Measurements from ENCODE around the gene COX4I2. TPM values are rescaled to one million over a fixed set of nuclear protein-coding genes. Genes with fewer than 3 reads are reported as not detected.

Gene COX4I2
- total and polyA plus RNA-seq, 2 of the 8 experiments (the other 6 are each of a cell fraction or from before 2014, with no cell fraction given), result 0.26 TPM; not detected in 1

DNA sequence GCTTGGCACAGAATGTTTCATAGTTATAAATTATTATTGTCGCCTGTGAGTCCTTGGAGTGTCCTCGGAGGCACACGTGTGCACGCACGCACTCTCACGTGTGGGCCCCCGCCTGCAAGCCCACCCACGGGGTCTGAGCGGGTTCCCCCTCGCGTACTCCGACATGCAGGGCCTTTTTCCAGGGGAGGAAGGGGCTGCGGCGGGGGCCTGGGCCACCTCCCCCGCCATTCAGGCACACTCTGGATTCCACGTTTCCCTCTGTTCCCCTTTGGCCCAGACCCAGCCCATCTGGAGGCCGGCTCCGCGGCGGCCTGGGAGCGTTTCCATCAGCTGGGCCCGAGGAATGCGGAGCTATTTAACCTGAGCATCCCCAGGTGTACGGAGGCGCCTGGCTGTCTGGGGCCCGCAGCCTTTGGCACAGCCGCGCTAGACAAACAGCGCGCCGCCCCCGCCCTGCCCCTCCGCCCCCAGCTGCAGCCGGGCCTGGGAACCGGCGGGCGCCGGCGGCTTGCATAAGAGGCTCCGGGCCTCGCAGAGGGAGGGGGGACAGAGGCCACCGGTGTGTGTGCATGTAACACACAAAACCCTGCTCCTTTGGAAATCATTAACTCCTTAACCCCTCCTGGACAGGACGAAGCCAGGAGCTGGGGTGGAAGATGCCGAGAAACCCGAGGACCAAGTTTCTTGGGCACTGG is 29.3 kb upstream of the COX4I2 start:
- FAIRE-seq, result no peak
- H4K91ac ChIP-seq (replicated peaks; ENCODE audit: insufficient read length, low read length), result peak overlapping the region; percentile 58
- peak overlapping the region; percentile 4 to 90 (median 52); a peak in 5 of 8 replicates for H3K4me3 ChIP-seq (ENCODE audit: extremely low read depth in 1 of 4, insufficient read depth in 2 of 4, low read depth in 3 of 4, low read length in 4 of 4)
- TF ChIP-seq GTF2F1 (IDR thresholded peaks at IDR 0.05; ENCODE audit: borderline replicate concordance, low read depth, low read length) (no peak), SRF (IDR thresholded peaks at IDR 0.05; ENCODE audit: low read depth, low read length) (no peak), TAF1 (IDR thresholded peaks at IDR 0.05; ENCODE audit: low read depth, low read length) (peak; percentile 71), EZH2 (IDR thresholded peaks at IDR 0.05; ENCODE audit: low read depth, low read length, severe bottlenecking) (no peak), GABPA (IDR thresholded peaks at IDR 0.05; ENCODE audit: borderline replicate concordance, insufficient read depth, low read length) (no peak), BRCA1 (IDR thresholded peaks at IDR 0.05; ENCODE audit: low read depth, low read length) (no peak), HDAC2 (IDR thresholded peaks at IDR 0.05; ENCODE audit: borderline replicate concordance in 1 of 2, low read depth in 2 of 2, low read length in 2 of 2) (peak in 1 of 2 experiments; percentile 46; a peak in 1 of 4 replicates), TAF7 (optimal IDR thresholded peaks at IDR 0.05; ENCODE audit: borderline replicate concordance, low read depth, low read length) (no peak)
- TF ChIP-seq, protein P1, sequence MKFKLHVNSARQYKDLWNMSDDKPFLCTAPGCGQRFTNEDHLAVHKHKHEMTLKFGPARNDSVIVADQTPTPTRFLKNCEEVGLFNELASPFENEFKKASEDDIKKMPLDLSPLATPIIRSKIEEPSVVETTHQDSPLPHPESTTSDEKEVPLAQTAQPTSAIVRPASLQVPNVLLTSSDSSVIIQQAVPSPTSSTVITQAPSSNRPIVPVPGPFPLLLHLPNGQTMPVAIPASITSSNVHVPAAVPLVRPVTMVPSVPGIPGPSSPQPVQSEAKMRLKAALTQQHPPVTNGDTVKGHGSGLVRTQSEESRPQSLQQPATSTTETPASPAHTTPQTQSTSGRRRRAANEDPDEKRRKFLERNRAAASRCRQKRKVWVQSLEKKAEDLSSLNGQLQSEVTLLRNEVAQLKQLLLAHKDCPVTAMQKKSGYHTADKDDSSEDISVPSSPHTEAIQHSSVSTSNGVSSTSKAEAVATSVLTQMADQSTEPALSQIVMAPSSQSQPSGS (IDR thresholded peaks at IDR 0.05; ENCODE audit: low read length), result no peak

More for the DNA sequence above, 29.3 kb upstream of the COX4I2 start:
- H2BK20ac ChIP-seq (ENCODE audit: low read length), result peak overlapping the region; percentile 95
- H2BK5ac ChIP-seq (ENCODE audit: low read depth, low read length), result peak overlapping the region; percentile 86
- H4K5ac ChIP-seq (ENCODE audit: insufficient read length, low read depth, low read length), result peak overlapping the region; percentile 69
- WGBS, 2 experiments (ENCODE audit: extremely low coverage in 1 of 2, insufficient coverage in 1 of 2, insufficient read length in 1 of 2, insufficient replicate concordance in 2 of 2, low coverage in 1 of 2, low lambda C conversion rate in 2 of 2, missing lambda C conversion rate in 1 of 2), result 14% methylated on average over 45 of the region's 45 CpGs; no CpG with 5 or more reads in 1 of the 2 experiments
- no peak overlapping the region for H2AK5ac ChIP-seq (ENCODE audit: low read depth, low read length)
- H3K27ac ChIP-seq (ENCODE audit: low read depth, low read length), result peak overlapping the region; percentile 57; the same call in 1 of the 2 replicates
- H3K36me3 ChIP-seq (ENCODE audit: control insufficient read depth in 2 of 4, insufficient read depth in 4 of 4, low read length in 3 of 4), result peaks cover 0 to 11% (median 0%) of the 10 kb centered on the region in 4 experiments; a peak in 1 of 8 replicates
- peak overlapping the region; percentile 48 for H2BK120ac ChIP-seq (replicated peaks; ENCODE audit: low read depth, low read length)
- H3K79me2 ChIP-seq (ENCODE audit: control insufficient read depth in 1 of 2, insufficient read depth in 2 of 2, low read length in 2 of 2), result peaks cover 8 to 20% of the 10 kb centered on the region in 2 experiments; a peak in 3 of 4 replicates
- H3K23ac ChIP-seq (ENCODE audit: insufficient read length), result no peak overlapping the region
- H2BK12ac ChIP-seq (ENCODE audit: low read depth, low read length), result peak overlapping the region; percentile 89
- H3K4ac ChIP-seq (replicated peaks; ENCODE audit: insufficient read length, low read depth, low read length), result peak overlapping the region; percentile 51
- peaks cover 0 to 4% (median 0%) of the 10 kb centered on the region in 4 experiments; a peak in 2 of 7 replicates for H3K27me3 ChIP-seq (replicated peaks in 1 of 4; ENCODE audit: control insufficient read depth in 3 of 4, extremely low read depth in 1 of 4, insufficient read depth in 3 of 4, low read length in 3 of 4)
- H4K20me1 ChIP-seq (replicated peaks in 1 of 2; ENCODE audit: control insufficient read depth in 1 of 2, insufficient read depth in 2 of 2, low read length in 2 of 2), result peaks cover 0 to 9% of the 10 kb centered on the region in 2 experiments
- peaks cover 15 to 41% (median 26%) of the 10 kb centered on the region in 4 experiments for H3K4me1 ChIP-seq (replicated peaks in 1 of 4; ENCODE audit: control insufficient read depth in 3 of 4, insufficient read depth in 4 of 4, low read length in 3 of 4)
- no peak overlapping the region for H3K56ac ChIP-seq (replicated peaks; ENCODE audit: insufficient read length, low read depth, low read length)
- H4K8ac ChIP-seq (ENCODE audit: extremely low read depth, insufficient read depth, low read length), result no peak overlapping the region
- CTCF ChIA-PET (ENCODE audit: partially characterized antibody), result interaction anchor here (0.9 to 32.8 kb wide), 6 partner anchors 9 to 115 kb away, joined by 3 to 1559 read pairs (median 7); no protein-coding TSS in a partner anchor
- H2BK15ac ChIP-seq (ENCODE audit: low read length), result no peak overlapping the region
- H3K4me2 ChIP-seq (ENCODE audit: insufficient read depth in 1 of 2, low read depth in 2 of 2, low read length in 2 of 2), result peak overlapping the region; percentile 80 to 88
- POLR2A ChIA-PET (ENCODE audit: partially characterized antibody), result interaction anchor here (0.9 to 26.1 kb wide), 8 partner anchors 10 to 115 kb away, joined by 3 to 1033 read pairs (median 6); no protein-coding TSS in a partner anchor
- H3K9ac ChIP-seq (replicated peaks in 1 of 4; ENCODE audit: extremely low read depth in 1 of 4, low read depth in 3 of 4, low read length in 3 of 4), result peak overlapping the region; percentile 13 to 64 (median 43); a peak in 4 of 7 replicates
- H3K9me3 ChIP-seq (ENCODE audit: insufficient read depth in 2 of 2, low read depth in 1 of 2, low read length in 1 of 2), result no peaks in the 10 kb centered on the region
- peak in 1 of 2 experiments; percentile 87 for DNase-seq (ENCODE audit: low read depth in 1 of 2, low spot score in 2 of 2)
- no peak overlapping the region for H3K14ac ChIP-seq (ENCODE audit: insufficient read length)
- H2AFZ ChIP-seq (ENCODE audit: low read length), result no peak overlapping the region
- H3K79me1 ChIP-seq (ENCODE audit: low read depth, low read length), result no peaks in the 10 kb centered on the region
- peak overlapping the region; percentile 87 for H3K18ac ChIP-seq (ENCODE audit: extremely low read depth, low read length)
- peaks cover 10% of the 10 kb centered on the region for H3K23me2 ChIP-seq (ENCODE audit: low read depth, low read length)

All from H1 (cell line).